Heart right ventricle (tissue), 16 donors: Measurements from ENCODE around the gene ERFL. TPM values are rescaled to one million over a fixed set of nuclear protein-coding genes. Genes with fewer than 3 reads are reported as not detected.

ENCODE experiments used
- ATAC-seq, 8 donors: fragments of 200-7000 bp; cut with Tn5 transposase; one replicate each; pipeline ENCODE4 v1.9.1; 2020; ENCODE audit warnings: mild to moderate bottlenecking in 8 of 8, moderate library complexity in 8 of 8, moderate number of reproducible peaks in 1 of 8
- DNase-seq, 2 donors: peaks; one replicate each; pipeline ENCODE4 v3.0.0-alpha.2; 2020
- H3K27ac ChIP-seq, 10 donors: fragments of 200-600 bp; sonication (generic) in 2 of 10; one replicate each; pipeline versions ENCODE4 v1.5.0 to v1.8.0; 2020 to 2022; ENCODE audit warnings: mild to moderate bottlenecking in 3 of 10
- H3K27me3 ChIP-seq, 7 donors: fragments of 200-600 bp; one replicate each; pipeline ENCODE4 v1.8.0; 2021 to 2022; ENCODE audit warnings: mild to moderate bottlenecking in 2 of 7
- H3K36me3 ChIP-seq, 9 donors: fragments of 200-600 bp; sonication (generic) in 1 of 9; one replicate each; pipeline versions ENCODE4 v1.5.0 to v1.8.0; 2020 to 2022; ENCODE audit warnings: mild to moderate bottlenecking in 2 of 9
- H3K4me1 ChIP-seq, 9 donors: fragments of 200-600 bp; sonication (generic) in 1 of 9; one replicate each; pipeline versions ENCODE4 v1.5.0 to v1.8.0; 2020 to 2022; ENCODE audit warnings: mild to moderate bottlenecking in 4 of 9
- H3K4me3 ChIP-seq, 10 donors: fragments of 200-600 bp; sonication (generic) in 2 of 10; one replicate each; pipeline versions ENCODE4 v1.5.0 to v1.8.0; 2020 to 2022; ENCODE audit warnings: mild to moderate bottlenecking in 7 of 10, moderate library complexity in 2 of 10
- H3K9me3 ChIP-seq, 11 donors: fragments of 200-600 bp in 10 of 11; sonication (generic) in 2 of 11; one replicate each; pipeline versions ENCODE4 v1.5.0 to v1.8.0; 2013 to 2022; ENCODE audit warnings: mild to moderate bottlenecking in 2 of 11, control low read depth in 1 of 11, moderate library complexity in 1 of 11
- WGBS, 2 donors: extraction: QIAGEN DNeasy Blood & Tissue Kit; methylation state at CpG; one replicate each; pipeline ENCODE4 v1.1.7; 2013; ENCODE audit warnings: inconsistent platforms in 1 of 2; 5-methylcytosine and 5-hydroxymethylcytosine counted together
- intact Hi-C, 10 donors: fragments of 100-400 bp; cut with DNase I; formaldehyde crosslinking; loops; one replicate each; pipeline versions ENCODE4 v1.11.1 to v1.14.2; 2022
- polyA plus RNA-seq, 2 donors: library from polyadenylated mRNA; stranded (reverse); fragments of 200-250 nt; gene quantifications; one replicate each; pipeline ENCODE4 v1.2.3, GENCODE V29; 2013
- total RNA-seq, 10 donors: library from RNA; stranded (reverse); fragmentation: NEBNext Ultra II Directional in 3 of 10; extraction: Animal tissue kit (Norgen Biotek cat#: 25700) in 3 of 10; gene quantifications; one replicate each; pipeline versions ENCODE4 v1.2.1 to v1.2.4, GENCODE V29; 2021 to 2023
- TF ChIP-seq, protein P1 (sequence below), 9 donors: fragments of 200-600 bp; sonication (generic) in 2 of 9; IDR thresholded peaks; one replicate each; pipeline versions ENCODE4 v1.5.0 to v1.8.0; 2021 to 2022; ENCODE audit warnings: antibody characterized with exemption in 9 of 9, mild to moderate bottlenecking in 5 of 9, moderate library complexity in 1 of 9
- donor health status: Arrhythmogenic right ventricular cardiomyopathy.
- donor health status: ischemic (EF 13 %, LVEDD 7.1; RV severe dilation, severe dysfunction).
- donor health status: healthy with polysubstance abuse.
- donor health status: DM: no; HTN: yes; CAD: no.
- donor health status: DM: no; HTN: no; CAD: no.
- donor health status: ischemic (EF 25% LVEDD 6.9; RV normal size, moderate dysfunction).
- donor health status: ischemic (EF 25% LVEDD 5.7; RV mildly dilated, moderate dysfunction).
- donor health status: healthy.
- donor health status: DM: yes; HTN: yes; CAD: no.
- donor health status: Ischemic cardiomyopathy.
- donor health status: ischemic (EF 35%, LVEDD 5.7; RV mildly dilated, moderate dysfunction).
- donor health status: nonischemic (EF 11% LVEDD 7.7; RV severe dilation, severe dysfunction).
- donor health status: DM: yes; HTN: yes; CAD: no.
- donor health status: PGD.
- donor health status: ischemic (EF 29% LVEDD 5.4; RV normal size, mild dysfunction).
- donor health status: nonischemic (EF 23%, LVEDD 6.1; RV moderate dilation, normal function).

ERFL gene
- total and polyA plus RNA-seq, 12 donors = 0.04 to 0.22 (median 0.13) TPM; not detected in 7

DNA sequence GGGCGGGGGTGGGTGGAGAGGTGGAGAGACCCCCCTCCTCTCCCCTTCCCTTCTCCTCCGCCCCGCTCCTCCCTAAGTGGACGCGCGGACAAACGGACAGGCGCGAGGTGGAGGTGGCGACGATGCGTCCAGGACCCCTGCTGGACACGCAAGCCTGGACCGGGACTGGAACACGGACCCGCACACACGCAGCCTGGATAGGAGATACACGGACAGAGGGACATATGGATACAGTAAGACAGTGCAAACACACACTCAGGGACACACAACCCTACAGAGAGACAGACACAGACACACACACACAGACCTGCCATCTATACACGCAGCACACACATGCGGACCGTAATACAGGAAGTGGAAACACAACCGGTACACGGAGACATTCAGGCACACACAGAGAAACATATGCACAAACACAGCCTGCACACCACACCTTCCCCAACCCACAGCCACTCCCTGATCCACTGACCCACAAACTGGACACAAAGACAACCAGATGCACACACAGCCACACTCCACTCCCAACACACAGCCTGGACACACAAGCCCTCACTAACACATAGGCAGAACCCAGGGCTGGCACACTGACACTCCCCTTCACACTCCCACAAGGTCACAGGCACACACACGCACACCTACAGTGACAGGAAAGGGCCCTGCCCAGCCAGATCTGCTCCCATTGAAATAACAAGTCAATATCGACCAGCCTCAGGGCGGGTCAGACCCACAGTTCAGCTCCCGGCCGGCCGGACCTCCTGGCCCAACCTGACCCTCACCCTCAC lies 696 bp upstream of the ERFL start:
- TF ChIP-seq, protein P1, sequence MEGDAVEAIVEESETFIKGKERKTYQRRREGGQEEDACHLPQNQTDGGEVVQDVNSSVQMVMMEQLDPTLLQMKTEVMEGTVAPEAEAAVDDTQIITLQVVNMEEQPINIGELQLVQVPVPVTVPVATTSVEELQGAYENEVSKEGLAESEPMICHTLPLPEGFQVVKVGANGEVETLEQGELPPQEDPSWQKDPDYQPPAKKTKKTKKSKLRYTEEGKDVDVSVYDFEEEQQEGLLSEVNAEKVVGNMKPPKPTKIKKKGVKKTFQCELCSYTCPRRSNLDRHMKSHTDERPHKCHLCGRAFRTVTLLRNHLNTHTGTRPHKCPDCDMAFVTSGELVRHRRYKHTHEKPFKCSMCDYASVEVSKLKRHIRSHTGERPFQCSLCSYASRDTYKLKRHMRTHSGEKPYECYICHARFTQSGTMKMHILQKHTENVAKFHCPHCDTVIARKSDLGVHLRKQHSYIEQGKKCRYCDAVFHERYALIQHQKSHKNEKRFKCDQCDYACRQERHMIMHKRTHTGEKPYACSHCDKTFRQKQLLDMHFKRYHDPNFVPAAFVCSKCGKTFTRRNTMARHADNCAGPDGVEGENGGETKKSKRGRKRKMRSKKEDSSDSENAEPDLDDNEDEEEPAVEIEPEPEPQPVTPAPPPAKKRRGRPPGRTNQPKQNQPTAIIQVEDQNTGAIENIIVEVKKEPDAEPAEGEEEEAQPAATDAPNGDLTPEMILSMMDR (IDR thresholded peaks at IDR 0.05) = no peak
- H3K9me3 ChIP-seq = no peaks in the 10 kb centered on the region
- H3K36me3 ChIP-seq = no peaks in the 10 kb centered on the region
- intact Hi-C loops = loop anchor here in 1 of 10 donors (5.0 kb wide), 1 partner anchor 42 kb away; no protein-coding TSS in a partner anchor
- peaks cover 41 to 100% (median 99%) of the 10 kb centered on the region in 7 donors for H3K27me3 ChIP-seq
- DNase-seq (no peak), ATAC-seq (peak in 1 of 8 donors; percentile 13)
- WGBS, 2 donors = 3% methylated on average over 29 of the region's 29 CpGs
- H3K27ac ChIP-seq = no peak overlapping the region
- peaks cover 2 to 18% (median 16%) of the 10 kb centered on the region in 9 donors for H3K4me1 ChIP-seq
- peak overlapping the region in 9 of 10 donors; percentile 30 to 55 (median 47) for H3K4me3 ChIP-seq

DNA sequence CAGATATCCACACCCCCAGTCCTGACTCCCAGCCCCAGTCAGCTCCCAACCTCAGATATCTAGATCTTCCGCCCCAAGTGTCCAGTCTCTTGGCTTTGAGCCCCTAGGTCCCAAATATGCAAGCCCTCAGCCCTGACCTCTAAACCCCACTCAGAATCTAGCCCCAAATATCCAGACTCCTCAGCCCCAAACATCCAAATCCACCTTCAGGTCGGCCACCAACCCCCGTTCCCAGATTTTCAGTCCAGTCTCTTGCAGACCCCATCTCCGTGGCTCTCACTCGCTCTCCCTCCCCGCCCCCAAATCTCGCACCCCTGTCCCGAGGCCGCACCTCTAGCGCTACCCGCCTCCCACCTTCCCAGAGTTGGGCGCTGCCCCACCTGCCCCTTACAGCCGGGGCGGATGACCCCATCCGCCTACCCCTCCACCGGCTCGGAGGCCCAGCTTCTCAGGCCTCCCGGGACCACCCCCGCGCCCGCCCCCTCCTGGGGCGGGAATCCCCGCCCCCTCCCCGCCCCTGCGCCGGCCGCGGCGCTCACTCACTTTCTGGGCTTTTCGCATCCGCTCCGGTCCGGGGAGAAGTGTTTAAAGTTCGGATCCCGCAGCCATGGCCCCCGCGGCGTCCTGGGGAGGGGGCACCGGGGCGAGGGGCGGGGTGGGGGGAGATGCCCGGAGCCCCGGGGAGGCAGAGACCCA lies 604 bp downstream of the ERFL start:
- no peaks in the 10 kb centered on the region for H3K9me3 ChIP-seq
- peak in 2 of 8 donors; percentile 10 to 37 for ATAC-seq
- DNase-seq = no peak
- TF ChIP-seq, protein P1 (IDR thresholded peaks at IDR 0.05) = no peak
- no peak overlapping the region for H3K27ac ChIP-seq
- H3K4me1 ChIP-seq = peaks cover 2 to 18% (median 16%) of the 10 kb centered on the region in 9 donors
- no peaks in the 10 kb centered on the region for H3K36me3 ChIP-seq
- peaks cover 45 to 97% (median 96%) of the 10 kb centered on the region in 7 donors for H3K27me3 ChIP-seq
- intact Hi-C loops = loop anchor here in 1 of 10 donors (5.0 kb wide), 1 partner anchor 40 kb away; no protein-coding TSS in a partner anchor
- peak overlapping the region; percentile 11 to 55 (median 46) for H3K4me3 ChIP-seq
- WGBS, 2 donors = 3 to 5% methylated on average over 43 of the region's 43 CpGs

DNA sequence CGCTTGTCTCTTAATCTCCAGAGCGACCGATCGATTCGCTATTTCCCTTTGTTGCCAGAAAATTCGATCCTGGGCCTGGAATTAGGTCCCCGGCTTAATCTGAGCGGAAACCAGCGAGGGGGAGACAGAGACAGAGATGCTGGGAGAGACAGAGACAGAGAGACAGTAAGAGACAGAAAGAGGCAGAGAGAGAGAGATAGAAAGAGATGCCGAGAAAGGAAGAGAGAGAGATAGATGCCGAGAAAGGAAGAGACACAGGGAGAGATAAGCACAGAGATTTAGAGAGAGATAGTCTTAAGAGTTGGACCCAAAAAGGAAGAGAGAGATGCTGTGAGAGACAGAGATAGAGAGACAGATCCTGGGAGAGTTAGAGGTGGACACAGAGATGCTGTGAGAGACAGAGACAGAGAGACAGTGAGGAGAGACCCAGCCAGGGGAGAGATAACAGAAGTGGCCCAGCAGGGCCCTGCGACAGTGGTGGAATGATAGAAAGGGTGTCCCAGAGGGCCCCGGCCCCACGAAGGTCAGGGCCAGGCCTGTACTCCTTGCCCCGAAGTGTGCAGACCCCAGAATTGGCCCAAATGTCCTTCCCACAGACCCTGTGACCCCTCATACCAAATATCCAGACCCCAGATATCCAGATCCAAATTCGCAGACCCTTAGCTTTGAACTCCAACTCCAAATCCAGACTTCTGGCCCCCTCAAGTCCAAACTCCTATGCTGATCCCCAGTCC lies 1.3 kb downstream of the ERFL start:
- TF ChIP-seq, protein P1 (IDR thresholded peaks at IDR 0.05) = no peak
- H3K27me3 ChIP-seq = peaks cover 48 to 97% (median 96%) of the 10 kb centered on the region in 7 donors

More for the DNA sequence above, 1.3 kb downstream of the ERFL start:
- WGBS, 2 donors = 29 to 34% methylated on average over 16 of the region's 16 CpGs
- Histone ChIP-seq H3K4me3 (no peak overlapping the region), H3K36me3 (no peaks in the 10 kb centered on the region), H3K4me1 (peaks cover 2 to 18% (median 16%) of the 10 kb centered on the region in 9 donors), H3K27ac (no peak overlapping the region), H3K9me3 (no peaks in the 10 kb centered on the region)
- intact Hi-C loops = loop anchor here in 1 of 10 donors (5.0 kb wide), 1 partner anchor 40 kb away; no protein-coding TSS in a partner anchor
- no peak for DNase-seq
- no peak for ATAC-seq
